GM19372 (cell line): ENCODE measurements around the gene INAVA.

Experiments used
- ATAC-seq: cut with Tn5 transposase; IDR thresholded peaks from one replicate; pipeline ENCODE4 v1.9.1; 2021; ENCODE audit warnings: mild to moderate bottlenecking, low read depth, moderate library complexity; ENCODE audit not compliant: unreplicated experiment

Gene INAVA

GRCh38 chr1:200874694-200875093 lies 20.0 kb upstream of the INAVA start:
- no peak for ATAC-seq

GRCh38 chr1:200875416-200875815 lies 19.3 kb upstream of the INAVA start:
- ATAC-seq, result no peak

DNA sequence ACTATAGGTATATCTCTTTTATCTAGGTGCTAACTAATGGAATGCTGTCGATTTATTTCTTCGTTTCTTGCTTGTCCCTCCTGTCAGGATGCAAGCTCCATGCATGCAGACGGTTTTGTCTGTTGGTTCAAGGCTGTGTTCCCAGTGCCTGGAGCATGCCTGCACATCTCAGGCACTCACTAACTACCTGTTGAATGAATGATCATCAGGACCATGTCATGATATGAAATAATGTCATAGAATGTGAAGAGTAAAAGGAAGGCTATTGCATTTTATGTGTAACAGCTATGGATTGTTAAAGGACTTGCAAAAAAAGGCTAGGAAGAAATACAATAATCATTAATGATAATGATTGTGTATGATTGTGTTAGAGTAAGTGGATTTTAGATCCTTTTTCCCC lies 17.7 kb upstream of the INAVA start:
- ATAC-seq, result no peak

DNA sequence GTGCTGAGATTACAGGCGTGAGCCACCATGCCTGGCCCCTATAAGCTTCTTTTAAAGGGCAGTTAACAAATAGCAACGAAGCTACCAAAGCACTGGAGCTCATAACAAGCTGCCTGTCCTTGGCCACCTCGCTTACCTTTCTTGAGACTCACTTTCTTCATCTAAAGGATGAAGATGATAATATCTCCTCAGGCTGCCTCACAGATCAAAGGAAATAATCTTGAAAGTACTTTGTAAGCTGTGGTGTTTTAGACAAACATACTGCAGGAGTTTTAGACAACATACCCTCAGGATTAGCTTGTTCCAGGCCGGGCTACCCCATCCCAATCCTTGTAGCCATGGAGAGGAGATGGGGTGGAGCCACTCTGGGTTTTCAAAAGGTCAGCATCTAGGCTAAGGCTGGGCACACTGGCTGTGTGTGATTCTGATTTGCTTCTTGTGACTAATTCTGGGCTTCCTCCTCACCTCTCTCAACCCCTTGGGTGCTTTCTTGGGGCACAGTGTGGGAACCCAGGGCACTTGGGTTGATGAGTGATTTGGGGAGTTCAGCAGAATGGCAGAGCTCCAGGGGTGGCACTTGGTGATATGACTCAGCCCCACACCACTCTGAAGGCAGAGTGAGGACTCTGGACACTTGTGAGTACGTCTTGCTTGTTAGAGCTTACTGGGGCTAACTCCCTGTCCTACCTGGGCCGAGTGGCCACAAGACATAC lies 16.7 kb upstream of the INAVA start:
- no peak for ATAC-seq

DNA sequence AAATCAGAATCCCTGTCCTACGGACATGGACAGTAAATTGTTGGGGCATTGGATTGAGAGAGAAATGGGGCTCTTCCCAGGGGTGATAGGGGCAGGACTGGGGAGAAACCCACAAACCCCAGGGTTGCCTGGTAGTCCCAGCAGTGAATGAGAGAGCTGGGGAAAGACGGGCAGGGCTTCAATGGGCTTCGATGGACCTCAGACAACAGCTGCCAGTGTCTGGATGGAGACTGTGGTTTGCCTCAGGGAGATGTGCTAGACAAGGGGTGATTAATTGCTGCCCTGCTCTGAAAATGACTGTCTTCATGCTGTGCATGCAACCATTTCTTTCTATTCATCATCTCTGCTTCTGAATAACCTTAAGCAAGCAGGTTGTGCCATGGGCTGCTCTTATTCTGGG lies 14.5 kb upstream of the INAVA start:
- ATAC-seq, result no peak

DNA sequence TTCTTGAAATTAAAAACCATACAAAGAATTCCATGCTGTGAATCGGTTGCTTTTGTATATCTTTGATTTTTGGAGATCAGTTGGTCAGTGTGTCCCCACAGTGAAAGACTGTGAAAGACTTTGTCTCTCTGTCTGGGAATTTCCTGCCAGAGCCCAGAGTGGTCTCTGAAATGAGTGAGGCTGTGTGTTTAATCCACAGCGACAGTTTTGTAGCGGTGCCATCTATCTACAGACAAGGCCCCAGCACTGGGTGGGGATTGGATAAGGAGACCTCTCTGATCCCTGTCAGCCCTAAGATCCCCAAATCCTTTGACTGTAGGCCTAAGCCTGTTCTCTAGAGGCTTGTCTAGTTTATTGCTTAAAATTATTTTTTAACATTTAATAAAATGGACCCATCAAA lies 11.6 kb upstream of the INAVA start:
- no peak for ATAC-seq

DNA sequence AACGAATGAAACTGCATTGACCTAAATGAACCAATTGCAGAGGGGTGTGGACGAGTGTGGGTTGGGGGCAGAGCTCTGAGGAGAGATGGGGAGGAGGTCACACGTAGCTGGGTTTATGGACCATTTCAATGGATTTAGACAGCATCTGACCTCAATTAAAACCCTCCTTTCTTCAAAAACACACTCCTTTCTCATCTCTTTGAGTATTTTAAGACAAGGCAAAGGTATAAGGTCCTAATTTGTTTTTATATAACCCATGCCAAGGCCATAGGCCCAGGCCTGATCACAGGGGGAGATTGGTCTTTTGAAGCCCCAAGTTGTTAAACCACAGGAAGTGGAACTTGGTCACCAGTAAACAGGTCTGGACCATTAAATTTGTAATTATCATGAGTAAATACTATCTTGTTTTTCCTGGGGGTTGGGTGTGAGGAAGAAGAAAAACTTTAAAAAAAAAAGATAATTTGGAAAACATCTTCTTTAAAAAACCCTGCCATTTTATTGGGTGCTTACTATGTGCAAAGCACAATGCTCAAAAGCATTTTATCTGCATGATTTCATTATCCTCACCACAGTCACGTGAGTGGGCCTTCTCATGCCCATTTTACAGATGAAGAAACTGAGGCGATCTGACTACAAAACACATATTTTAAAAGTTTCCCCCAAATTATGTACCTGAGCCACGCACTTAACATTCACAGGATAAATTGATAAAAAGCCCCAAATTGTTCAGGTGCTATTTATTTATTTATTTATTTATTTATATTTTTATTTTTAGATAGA lies 8.9 kb upstream of the INAVA start:
- no peak for ATAC-seq

DNA sequence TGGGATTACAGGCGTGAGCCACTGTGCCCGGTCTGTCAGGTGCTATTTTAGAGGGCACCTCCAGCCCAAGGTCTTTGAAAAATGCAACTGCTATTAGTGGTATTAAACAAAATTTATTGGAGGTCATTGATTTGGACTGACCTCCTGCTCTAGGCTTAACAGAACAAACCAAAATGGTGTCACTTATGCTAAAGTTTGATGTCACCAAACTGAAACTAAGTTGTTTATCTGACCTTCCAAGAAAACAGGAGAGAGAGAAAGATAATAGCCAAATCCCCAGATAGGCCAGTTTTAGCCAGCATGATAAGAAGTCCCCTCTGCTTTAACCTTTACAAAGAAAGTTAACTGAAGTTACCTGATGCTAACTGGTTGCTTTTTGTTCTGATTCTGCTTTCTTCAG lies 8.1 kb upstream of the INAVA start:
- ATAC-seq, result no peak

DNA sequence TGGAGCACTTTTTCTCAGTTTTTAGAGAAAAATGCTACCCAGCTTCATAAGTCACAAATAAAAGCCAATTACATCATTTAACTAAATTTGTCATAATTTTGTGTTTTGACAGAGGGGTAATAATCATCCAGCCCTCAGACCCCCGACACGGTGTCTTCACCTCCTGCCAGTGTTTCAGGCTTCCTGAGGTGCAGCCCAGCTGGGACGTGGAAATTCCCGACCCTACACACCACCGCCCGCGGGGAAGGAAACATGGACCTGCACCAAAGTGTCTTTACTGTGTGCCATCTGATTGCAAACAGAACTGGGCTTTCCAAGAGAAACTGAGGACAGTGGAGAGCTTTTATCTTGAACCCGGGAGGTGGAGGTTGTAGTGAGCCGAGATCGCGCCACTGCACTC lies 7.7 kb upstream of the INAVA start:
- ATAC-seq, result no peak

- ATAC-seq, result no peak
Observed at GRCh38 chr1:200887772-200888348, 6.8 kb upstream of the INAVA start.

GRCh38 chr1:200888349-200888838 lies 6.3 kb upstream of the INAVA start:
- peak; percentile 88 for ATAC-seq

DNA sequence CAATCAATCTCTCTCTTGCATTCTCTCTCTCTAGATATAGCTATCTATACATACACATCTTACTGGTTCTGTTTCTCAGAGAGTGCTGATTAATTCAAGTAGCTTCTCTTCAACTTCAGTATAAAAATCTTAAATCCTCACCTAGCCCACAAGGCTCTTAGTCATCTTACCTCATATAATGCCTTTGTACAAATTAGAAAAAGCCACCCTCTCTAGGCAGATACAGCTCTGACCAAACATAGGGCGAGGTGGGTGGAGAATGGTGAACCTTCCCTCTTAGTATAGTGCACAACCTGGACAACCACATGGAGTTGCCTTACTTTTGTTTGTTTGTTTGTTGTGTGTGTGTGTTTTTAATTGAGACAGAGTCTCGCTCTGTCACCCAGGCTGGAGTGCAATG lies 5.1 kb upstream of the INAVA start:
- ATAC-seq, result no peak

DNA sequence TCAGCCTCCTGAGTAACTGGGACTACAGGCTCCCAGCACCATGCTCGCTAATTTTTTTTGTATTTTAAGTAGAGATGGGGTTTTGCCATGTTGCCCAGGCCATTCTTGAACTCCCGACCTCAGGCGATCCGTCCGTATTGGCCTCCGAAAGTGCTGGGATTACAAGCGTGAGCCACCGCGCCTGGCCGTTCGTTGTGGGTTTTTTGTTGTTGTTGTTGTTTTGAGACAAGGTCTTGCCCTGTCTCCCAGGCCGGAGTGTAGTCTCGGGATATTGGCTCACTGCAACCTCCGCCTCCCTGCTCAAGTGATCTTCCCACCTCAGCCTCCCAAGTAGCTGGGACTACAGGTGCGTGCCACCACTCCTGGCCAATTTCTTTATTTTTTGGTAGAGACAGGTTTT lies 4.7 kb upstream of the INAVA start:
- no peak for ATAC-seq

DNA sequence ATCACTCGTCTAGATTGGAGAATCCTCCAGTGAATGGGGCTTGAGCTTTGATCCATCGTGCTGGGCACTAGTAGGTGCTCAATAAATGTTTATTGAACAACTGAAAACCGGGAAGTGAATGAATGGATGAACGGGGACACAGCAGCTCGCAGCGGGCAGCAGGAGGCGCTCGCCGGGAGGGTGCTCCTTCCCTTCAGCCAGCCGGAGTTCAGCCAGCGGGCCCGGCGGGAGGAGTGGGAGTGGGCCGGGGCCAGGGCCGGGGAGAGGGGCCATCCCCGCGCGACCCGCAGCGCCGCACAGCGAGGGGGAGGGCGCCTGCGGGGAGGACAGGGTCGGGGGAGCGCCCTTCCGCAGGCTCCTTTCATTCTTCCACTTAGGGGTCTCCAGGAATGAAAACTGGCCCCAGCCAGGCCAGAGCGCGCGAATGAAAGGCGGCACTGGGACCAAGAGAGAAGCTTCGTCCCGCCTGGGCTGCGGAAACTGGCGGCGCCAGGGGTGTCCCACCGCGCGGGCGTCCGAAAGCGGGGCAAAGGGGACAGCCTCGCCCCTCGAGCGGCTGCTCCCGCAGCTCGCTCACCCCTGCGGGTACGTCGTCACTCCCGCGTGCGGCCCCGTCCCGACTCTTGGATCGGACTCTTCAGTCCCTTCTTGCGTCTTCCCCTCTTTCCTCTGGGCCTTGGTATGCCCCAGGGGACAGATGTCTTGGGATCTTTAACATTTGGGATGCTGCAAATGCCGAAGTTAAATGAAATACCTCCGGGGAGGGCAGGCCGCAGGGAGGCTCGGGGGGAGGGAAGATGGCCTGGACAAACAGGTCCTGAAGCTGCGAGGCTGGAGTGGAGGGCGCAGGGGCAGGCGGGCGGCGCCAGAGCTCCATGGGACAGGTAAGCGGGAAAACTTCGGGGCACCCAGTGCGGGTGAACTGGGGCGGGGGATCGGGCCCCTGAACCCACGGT lies 3.6 kb upstream of the INAVA start:
- no peak for ATAC-seq

DNA sequence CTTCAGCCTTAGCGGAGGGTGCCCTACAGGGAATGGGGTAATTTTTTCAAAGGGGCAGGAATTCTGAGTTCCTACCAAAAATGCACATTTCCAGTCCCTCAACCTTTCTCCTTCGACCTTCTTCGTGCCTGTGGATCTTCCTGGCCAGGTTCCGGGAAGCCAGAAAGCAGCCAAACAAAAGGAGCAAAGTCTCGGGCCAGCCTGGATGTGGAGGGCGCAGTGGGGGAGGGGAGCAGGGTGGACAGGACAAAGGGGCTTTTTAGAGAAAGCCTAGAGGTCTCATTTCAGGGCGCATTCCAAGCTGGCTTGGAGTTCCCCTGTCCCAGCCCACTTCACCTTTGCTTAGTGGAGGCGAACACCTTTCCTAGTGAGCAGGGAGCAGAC lies 2.9 kb upstream of the INAVA start:
- ATAC-seq, result no peak

DNA sequence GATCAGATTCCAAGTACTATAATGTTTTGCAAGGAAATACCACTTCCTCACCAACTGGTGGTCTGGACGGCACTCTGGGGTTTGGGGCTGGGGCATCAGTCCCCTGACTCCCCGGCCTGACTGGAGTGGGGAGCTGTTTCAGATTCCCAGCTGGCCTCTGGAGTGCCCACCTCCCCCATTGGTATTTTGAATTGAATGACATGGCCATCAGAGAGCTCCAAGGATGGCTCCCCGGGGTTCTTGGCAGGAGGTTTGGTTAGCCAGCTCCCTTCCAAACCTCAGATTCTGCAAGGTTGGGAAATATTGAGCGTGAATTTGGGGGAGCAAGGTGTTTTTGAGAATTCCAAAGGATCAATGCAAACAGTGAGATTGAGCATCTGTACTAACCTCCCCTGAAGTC lies 2.2 kb upstream of the INAVA start:
- ATAC-seq, result no peak

DNA sequence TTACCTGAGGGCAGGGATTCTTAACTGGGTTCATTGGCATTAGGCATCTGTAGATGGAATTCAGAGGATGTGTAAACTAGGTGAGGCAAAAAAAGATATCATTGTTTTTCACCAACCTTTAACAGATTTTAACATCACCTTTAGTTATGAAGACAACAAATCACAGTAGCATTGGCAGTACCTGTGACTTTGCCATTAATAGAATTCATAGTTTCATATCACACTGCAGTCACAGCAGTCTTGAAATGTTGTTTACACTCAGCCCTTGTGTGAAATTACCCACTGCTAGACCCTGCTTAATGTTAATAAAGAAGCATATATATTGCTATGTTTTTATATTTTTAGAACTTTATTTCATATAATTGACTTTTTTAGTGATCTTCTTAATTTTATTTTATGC lies 1.7 kb upstream of the INAVA start:
- no peak for ATAC-seq

DNA sequence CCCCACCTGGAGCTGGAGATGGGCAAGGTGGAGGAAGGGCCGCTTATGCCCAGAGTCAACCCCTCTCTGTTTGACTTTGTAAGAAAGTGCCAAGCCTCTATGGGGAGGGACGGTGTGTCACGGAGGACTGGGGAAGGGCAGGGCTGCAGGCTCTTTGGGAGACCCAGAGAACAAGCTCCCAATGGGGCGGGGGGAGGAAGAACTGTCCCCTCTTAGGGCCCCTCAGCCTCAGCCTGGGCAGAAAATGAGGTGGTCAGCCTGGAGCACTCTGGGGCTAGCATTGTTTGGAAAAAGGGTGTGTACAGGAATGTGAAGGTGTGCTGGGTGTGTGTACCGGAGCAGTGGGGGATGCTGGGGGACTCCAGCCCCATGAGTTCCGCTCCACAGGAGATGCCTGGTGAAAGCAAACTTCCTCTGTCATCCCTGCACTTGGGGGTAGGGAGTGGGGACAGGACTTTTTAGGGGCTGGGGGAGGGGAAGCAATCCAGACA lies 1.2 kb upstream of the INAVA start:
- ATAC-seq, result no peak

DNA sequence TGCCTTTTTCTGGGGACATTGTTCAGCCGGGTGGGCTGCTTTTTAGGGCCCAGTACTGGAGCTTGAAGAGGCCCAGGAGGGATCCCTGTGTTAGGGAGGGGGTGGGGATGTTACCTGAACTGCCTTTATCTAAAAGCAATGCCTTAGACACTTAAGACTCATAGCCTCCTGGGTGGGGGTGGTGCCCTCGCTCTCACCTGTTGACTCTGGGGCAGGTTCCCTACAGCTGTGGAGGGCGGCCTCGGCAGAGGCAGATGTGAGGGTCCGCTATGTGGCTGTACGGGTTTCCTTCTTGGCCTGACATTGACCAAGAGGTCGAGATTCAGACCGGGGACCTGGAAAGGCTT lies 716 bp downstream of the INAVA start:
- no peak for ATAC-seq

GRCh38 chr1:200895801-200896530 lies 1.3 kb downstream of the INAVA start:
- ATAC-seq, result no peak
